ENCODE data around the gene HOXB3.

DNA sequence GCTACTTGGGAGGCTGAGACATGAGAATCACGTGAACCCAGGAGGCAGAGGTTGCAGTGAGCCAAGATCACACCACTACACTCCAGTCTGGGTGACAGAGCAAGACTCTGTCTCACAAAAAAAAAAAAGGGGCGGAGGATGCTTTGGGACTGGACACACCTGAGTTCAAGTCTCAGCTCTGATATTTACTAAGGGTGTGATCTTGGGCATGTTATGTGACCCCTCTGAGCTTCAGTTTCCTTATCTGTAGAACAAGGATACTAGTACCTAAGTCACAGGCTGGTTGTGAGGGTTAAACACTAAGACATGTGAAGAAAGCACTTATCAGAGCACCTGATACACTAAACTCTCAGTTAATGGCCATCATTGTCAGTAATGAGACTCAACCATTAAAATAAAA lies 85.1 kb downstream of the HOXB3 start:
- TF ChIP-seq, protein P1, sequence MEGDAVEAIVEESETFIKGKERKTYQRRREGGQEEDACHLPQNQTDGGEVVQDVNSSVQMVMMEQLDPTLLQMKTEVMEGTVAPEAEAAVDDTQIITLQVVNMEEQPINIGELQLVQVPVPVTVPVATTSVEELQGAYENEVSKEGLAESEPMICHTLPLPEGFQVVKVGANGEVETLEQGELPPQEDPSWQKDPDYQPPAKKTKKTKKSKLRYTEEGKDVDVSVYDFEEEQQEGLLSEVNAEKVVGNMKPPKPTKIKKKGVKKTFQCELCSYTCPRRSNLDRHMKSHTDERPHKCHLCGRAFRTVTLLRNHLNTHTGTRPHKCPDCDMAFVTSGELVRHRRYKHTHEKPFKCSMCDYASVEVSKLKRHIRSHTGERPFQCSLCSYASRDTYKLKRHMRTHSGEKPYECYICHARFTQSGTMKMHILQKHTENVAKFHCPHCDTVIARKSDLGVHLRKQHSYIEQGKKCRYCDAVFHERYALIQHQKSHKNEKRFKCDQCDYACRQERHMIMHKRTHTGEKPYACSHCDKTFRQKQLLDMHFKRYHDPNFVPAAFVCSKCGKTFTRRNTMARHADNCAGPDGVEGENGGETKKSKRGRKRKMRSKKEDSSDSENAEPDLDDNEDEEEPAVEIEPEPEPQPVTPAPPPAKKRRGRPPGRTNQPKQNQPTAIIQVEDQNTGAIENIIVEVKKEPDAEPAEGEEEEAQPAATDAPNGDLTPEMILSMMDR (IDR thresholded peaks at IDR 0.05): no peak
- TF ChIP-seq POLR2AphosphoS5 (IDR thresholded peaks at IDR 0.05; ENCODE audit: low read depth, low read length) (no peak), TEAD4 (IDR thresholded peaks at IDR 0.05; ENCODE audit: borderline replicate concordance, insufficient read depth) (no peak), RCOR1 (IDR thresholded peaks at IDR 0.05; ENCODE audit: low read length) (no peak), EP300 (IDR thresholded peaks at IDR 0.05; ENCODE audit: borderline replicate concordance in 1 of 2, low read depth in 1 of 2, low read length in 1 of 2) (no peak), GATA2 (CRISPR knock-in tag; IDR thresholded peaks at IDR 0.05) (no peak), NFIC (IDR thresholded peaks at IDR 0.05; ENCODE audit: borderline replicate concordance) (no peak), RFX5 (IDR thresholded peaks at IDR 0.05; ENCODE audit: low read length) (no peak), FOXJ3 (CRISPR knock-in tag; IDR thresholded peaks at IDR 0.05) (no peak), CHD2 (IDR thresholded peaks at IDR 0.05; ENCODE audit: low read length, partially characterized antibody) (no peak), GABPA (IDR thresholded peaks at IDR 0.05; ENCODE audit: low read depth) (no peak)
- TF ChIP-seq, protein P2, sequence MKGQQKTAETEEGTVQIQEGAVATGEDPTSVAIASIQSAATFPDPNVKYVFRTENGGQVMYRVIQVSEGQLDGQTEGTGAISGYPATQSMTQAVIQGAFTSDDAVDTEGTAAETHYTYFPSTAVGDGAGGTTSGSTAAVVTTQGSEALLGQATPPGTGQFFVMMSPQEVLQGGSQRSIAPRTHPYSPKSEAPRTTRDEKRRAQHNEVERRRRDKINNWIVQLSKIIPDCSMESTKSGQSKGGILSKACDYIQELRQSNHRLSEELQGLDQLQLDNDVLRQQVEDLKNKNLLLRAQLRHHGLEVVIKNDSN (IDR thresholded peaks at IDR 0.05; ENCODE audit: borderline replicate concordance, low read depth): no peak
- TF ChIP-seq, protein P3, sequence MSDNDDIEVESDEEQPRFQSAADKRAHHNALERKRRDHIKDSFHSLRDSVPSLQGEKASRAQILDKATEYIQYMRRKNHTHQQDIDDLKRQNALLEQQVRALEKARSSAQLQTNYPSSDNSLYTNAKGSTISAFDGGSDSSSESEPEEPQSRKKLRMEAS (IDR thresholded peaks at IDR 0.05; ENCODE audit: low read depth): no peak
- TF ChIP-seq, protein P4, sequence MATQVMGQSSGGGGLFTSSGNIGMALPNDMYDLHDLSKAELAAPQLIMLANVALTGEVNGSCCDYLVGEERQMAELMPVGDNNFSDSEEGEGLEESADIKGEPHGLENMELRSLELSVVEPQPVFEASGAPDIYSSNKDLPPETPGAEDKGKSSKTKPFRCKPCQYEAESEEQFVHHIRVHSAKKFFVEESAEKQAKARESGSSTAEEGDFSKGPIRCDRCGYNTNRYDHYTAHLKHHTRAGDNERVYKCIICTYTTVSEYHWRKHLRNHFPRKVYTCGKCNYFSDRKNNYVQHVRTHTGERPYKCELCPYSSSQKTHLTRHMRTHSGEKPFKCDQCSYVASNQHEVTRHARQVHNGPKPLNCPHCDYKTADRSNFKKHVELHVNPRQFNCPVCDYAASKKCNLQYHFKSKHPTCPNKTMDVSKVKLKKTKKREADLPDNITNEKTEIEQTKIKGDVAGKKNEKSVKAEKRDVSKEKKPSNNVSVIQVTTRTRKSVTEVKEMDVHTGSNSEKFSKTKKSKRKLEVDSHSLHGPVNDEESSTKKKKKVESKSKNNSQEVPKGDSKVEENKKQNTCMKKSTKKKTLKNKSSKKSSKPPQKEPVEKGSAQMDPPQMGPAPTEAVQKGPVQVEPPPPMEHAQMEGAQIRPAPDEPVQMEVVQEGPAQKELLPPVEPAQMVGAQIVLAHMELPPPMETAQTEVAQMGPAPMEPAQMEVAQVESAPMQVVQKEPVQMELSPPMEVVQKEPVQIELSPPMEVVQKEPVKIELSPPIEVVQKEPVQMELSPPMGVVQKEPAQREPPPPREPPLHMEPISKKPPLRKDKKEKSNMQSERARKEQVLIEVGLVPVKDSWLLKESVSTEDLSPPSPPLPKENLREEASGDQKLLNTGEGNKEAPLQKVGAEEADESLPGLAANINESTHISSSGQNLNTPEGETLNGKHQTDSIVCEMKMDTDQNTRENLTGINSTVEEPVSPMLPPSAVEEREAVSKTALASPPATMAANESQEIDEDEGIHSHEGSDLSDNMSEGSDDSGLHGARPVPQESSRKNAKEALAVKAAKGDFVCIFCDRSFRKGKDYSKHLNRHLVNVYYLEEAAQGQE (IDR thresholded peaks at IDR 0.05; ENCODE audit: low read depth, low read length): no peak
